ENCODE results near the gene C1orf115.

C1orf115 gene

GRCh38 chr1:220699044-220699443, 8.9 kb downstream of the C1orf115 start:
- TF ChIP-seq POLR2A (IDR thresholded peaks at IDR 0.05; ENCODE audit: extremely low read depth, insufficient read length) (no peak), MYC (IDR thresholded peaks at IDR 0.05; ENCODE audit: low read depth, low read length) (no peak), MAX (IDR thresholded peaks at IDR 0.05; ENCODE audit: low read depth, low read length) (no peak), CTCF (IDR thresholded peaks at IDR 0.05; ENCODE audit: low read depth, low read length) (no peak)
- DNase-seq (ENCODE audit: low read depth) = no peak
- H3K4me3 ChIP-seq (ENCODE audit: low read depth, low read length) = no peak overlapping the region

- DNase-seq (ENCODE audit: low read depth) = no peak
These were observed 10.5 kb downstream of the C1orf115 start for GRCh38 chr1:220700556-220701179.

GRCh38 chr1:220701974-220702373, 11.8 kb downstream of the C1orf115 start:
- no peak overlapping the region for H3K4me3 ChIP-seq (ENCODE audit: low read depth, low read length)
- DNase-seq (ENCODE audit: low read depth) = peak; percentile 38
- TF ChIP-seq POLR2A (IDR thresholded peaks at IDR 0.05; ENCODE audit: extremely low read depth, insufficient read length) (no peak), MAX (IDR thresholded peaks at IDR 0.05; ENCODE audit: low read depth, low read length) (no peak), CTCF (IDR thresholded peaks at IDR 0.05; ENCODE audit: low read depth, low read length) (no peak), MYC (IDR thresholded peaks at IDR 0.05; ENCODE audit: low read depth, low read length) (no peak)

More at GRCh38 chr1:220700556-220701179, 10.5 kb downstream of the C1orf115 start:
- no peak overlapping the region for H3K4me3 ChIP-seq (ENCODE audit: low read depth, low read length)
- TF ChIP-seq POLR2A (IDR thresholded peaks at IDR 0.05; ENCODE audit: extremely low read depth, insufficient read length) (no peak), MYC (IDR thresholded peaks at IDR 0.05; ENCODE audit: low read depth, low read length) (no peak), CTCF (IDR thresholded peaks at IDR 0.05; ENCODE audit: low read depth, low read length) (no peak)

GRCh38 chr1:220702733-220703270, 12.6 kb downstream of the C1orf115 start:
- TF ChIP-seq CTCF (IDR thresholded peaks at IDR 0.05; ENCODE audit: low read depth, low read length) (no peak), POLR2A (IDR thresholded peaks at IDR 0.05; ENCODE audit: extremely low read depth, insufficient read length) (no peak), MAX (IDR thresholded peaks at IDR 0.05; ENCODE audit: low read depth, low read length) (no peak), MYC (IDR thresholded peaks at IDR 0.05; ENCODE audit: low read depth, low read length) (no peak)
- no peak for DNase-seq (ENCODE audit: low read depth)
- H3K4me3 ChIP-seq (ENCODE audit: low read depth, low read length) = no peak overlapping the region

GRCh38 chr1:220703305-220703704, 13.1 kb downstream of the C1orf115 start:
- DNase-seq (ENCODE audit: low read depth) = peak; percentile 40
- no peak for TF ChIP-seq CTCF (IDR thresholded peaks at IDR 0.05; ENCODE audit: low read depth, low read length)
- TF ChIP-seq MAX (IDR thresholded peaks at IDR 0.05; ENCODE audit: low read depth, low read length) = no peak
- no peak for TF ChIP-seq POLR2A (IDR thresholded peaks at IDR 0.05; ENCODE audit: extremely low read depth, insufficient read length)
- TF ChIP-seq MYC (IDR thresholded peaks at IDR 0.05; ENCODE audit: low read depth, low read length) = no peak
- H3K4me3 ChIP-seq (ENCODE audit: low read depth, low read length) = no peak overlapping the region

All from NB4 (cell line).